GM12873 (cell line): ENCODE measurements around the gene RAB31.

Source experiments
- TF ChIP-seq, protein P1 (sequence below): IDR thresholded peaks from 2 replicates; pipeline ENCODE4 v1.5.1; 2012; ENCODE audit warnings: low read depth, mild to moderate bottlenecking, moderate library complexity, low read length, control low read depth; ENCODE audit not compliant: insufficient read depth; ENCODE audit errors: missing control alignments

The RAB31 gene

DNA sequence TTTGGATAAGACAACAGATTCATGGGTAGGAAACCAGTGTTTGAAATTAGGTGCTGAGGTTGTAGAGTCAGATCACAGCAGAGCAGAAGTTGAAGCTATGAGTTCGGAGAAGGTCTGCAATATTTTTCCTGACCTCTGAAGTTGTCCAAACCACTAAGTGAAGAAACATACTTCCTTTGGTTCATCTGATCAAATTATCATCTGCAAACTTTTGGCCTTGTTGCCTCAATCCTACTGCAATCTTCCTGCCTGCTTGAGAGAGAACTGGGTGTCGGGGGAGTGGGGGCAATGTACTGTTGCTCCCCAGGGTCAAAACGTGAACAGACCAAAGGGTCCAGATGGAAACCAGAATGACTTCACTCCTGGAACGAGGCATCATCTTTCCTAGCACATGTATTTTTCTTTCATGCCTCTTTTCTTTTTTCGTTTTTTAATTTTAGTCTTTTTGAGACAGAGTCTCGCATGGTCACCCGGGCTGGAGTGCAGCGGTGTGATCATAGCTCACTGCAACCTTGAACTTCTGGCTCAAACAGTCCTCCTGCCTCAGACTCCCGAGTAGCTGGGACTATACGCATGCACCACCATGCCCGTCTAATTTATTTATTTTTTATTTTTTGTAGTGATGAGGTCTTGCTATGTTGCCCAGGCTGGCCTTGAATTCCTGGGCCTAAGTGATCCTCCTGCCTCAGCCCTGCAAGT lies 42.7 kb downstream of the RAB31 start:
- TF ChIP-seq, protein P1, sequence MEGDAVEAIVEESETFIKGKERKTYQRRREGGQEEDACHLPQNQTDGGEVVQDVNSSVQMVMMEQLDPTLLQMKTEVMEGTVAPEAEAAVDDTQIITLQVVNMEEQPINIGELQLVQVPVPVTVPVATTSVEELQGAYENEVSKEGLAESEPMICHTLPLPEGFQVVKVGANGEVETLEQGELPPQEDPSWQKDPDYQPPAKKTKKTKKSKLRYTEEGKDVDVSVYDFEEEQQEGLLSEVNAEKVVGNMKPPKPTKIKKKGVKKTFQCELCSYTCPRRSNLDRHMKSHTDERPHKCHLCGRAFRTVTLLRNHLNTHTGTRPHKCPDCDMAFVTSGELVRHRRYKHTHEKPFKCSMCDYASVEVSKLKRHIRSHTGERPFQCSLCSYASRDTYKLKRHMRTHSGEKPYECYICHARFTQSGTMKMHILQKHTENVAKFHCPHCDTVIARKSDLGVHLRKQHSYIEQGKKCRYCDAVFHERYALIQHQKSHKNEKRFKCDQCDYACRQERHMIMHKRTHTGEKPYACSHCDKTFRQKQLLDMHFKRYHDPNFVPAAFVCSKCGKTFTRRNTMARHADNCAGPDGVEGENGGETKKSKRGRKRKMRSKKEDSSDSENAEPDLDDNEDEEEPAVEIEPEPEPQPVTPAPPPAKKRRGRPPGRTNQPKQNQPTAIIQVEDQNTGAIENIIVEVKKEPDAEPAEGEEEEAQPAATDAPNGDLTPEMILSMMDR = no peak

DNA sequence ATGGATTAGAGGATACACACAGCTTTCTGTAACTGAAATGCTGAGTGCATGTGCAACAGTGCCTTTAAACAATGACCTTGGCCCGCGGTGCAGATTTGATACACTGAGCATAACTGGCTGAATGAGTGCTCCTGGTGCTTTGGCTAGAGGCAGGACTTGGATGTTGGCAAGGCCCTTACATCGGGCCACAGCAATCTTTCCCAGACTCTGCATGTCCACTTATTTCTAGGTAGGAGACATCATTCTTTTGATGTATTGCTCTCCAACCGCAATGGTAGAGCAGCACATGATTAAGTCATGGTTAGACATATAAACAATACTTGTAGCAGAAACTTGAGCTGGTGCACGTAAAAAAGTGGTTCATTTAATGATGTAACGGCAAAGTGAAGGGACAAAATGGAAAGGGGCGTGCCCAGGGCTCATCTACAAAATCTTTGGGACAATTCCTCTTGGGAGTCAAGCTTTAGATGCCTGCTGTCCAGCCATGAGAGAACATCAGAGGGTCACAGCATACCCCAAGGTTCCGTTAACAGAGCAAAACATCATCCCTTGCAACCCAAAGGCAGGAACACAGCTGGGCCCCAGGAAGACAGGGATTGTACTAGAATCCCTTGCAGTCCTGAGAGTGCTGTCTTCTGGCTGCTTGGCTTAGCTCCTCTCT lies 43.4 kb downstream of the RAB31 start:
- TF ChIP-seq, protein P1 = no peak

- TF ChIP-seq, protein P1 = no peak
Observed at GRCh38 chr18:9753846-9754245, 45.7 kb downstream of the RAB31 start.

DNA sequence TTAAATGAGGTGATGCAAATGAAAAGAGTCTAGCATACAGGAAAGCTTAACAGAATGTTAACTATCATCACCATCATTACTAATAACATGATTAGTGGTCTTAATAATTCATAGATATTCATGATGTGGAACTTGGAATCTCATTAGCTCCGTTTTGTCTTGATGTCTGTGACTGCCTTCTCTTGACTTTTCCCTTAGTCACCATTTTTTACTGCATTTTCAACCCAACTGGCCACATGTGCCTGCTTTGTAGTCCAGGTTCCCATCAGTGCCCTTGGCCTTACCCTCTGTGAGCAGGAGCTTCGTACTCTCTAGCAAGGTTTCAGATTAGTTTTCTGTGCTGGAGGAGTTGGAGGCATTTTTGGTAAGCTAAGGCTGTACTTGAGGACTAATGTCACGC lies 47.0 kb downstream of the RAB31 start:
- TF ChIP-seq, protein P1 = no peak

DNA sequence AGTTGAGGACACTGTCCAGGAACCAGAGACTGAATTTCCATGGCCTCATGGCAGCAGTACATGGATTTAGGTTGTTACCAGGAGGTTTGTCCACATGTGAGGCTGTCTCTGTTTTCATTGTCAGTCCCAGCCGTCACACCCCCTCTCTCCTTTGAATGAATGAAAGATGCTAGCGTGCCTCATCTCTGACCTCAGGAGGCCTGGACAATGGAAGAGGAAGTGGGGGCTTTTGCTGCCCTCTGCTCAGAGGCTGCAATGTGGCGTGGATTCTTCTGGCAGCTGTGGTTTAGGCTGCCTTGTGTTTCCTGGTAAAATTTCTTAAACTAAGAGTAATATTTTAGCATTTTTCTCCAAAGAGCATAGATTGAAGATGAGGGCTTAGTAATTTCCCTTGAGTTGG lies 47.5 kb downstream of the RAB31 start:
- TF ChIP-seq, protein P1 = no peak

- TF ChIP-seq, protein P1 = no peak
Observed at GRCh38 chr18:9756271-9756932, 48.3 kb downstream of the RAB31 start.

- TF ChIP-seq, protein P1 = no peak
Observed at GRCh38 chr18:9756933-9757470, 48.9 kb downstream of the RAB31 start.
